IMR-90 (cell line): ENCODE data around the gene XAB2. TPM values are rescaled to one million over a fixed set of nuclear protein-coding genes. Genes with fewer than 3 reads are reported as not detected.

Source experiments
- ATAC-seq: fragments of 200-7000 bp; cut with Tn5 transposase; 2 replicates; pipeline ENCODE4 v1.9.1; 2020; ENCODE audit warnings: low read depth, mild to moderate bottlenecking, moderate library complexity
- BruUV-seq: library from RNA; stranded (reverse); fragments of 400-500 nt; replicated peaks from 2 replicates; lab custom pipeline; 2021; lab: Mats Ljungman, UMichigan
- CTCF ChIA-PET: fragments of 300-600 bp; formaldehyde crosslinking; extraction: SDS; loops from one replicate; lab custom pipeline; 2021; ENCODE audit warnings: antibody characterized with exemption; lab: Yijun Ruan, JAX
- POLR2A ChIA-PET: fragments of 300-600 bp; sonication (Branson Sonifier 250); formaldehyde crosslinking; loops from one replicate; lab custom pipeline; 2022; ENCODE audit warnings: antibody characterized with exemption; ENCODE audit not compliant: unreplicated experiment; lab: Charles Lee
- DNase-seq: peaks from one replicate; pipeline ENCODE4 v3.0.0; 2013
- H2AFZ ChIP-seq: replicated peaks from 2 replicates; pipeline ENCODE3; 2013; ENCODE audit warnings: low read length, mild to moderate bottlenecking; ENCODE audit not compliant: poor library complexity
- H2AK5ac ChIP-seq: 2 replicates; pipeline ENCODE4 v1.6.1; 2013; ENCODE audit warnings: low read depth, low read length, inconsistent platforms
- H2AK9ac ChIP-seq: replicated peaks from 2 replicates; pipeline ENCODE3; 2013; ENCODE audit warnings: mild to moderate bottlenecking, low read depth, low read length, moderate library complexity; ENCODE audit not compliant: poor library complexity
- H2BK120ac ChIP-seq: 2 replicates; pipeline ENCODE4 v1.6.1; 2013; ENCODE audit warnings: low read depth, low read length, inconsistent platforms
- H2BK15ac ChIP-seq: 3 replicates; pipeline ENCODE4 v1.6.1; 2013; ENCODE audit warnings: low read depth, low read length, inconsistent platforms
- H2BK20ac ChIP-seq: 2 replicates; pipeline ENCODE4 v1.6.1; 2013; ENCODE audit warnings: low read depth, mild to moderate bottlenecking, inconsistent platforms, low read length, moderate library complexity
- H2BK5ac ChIP-seq: 2 replicates; pipeline ENCODE4 v1.6.1; 2013; ENCODE audit warnings: mild to moderate bottlenecking, low read depth, low read length, inconsistent platforms; ENCODE audit not compliant: poor library complexity, severe bottlenecking
- H3K14ac ChIP-seq: replicated peaks from 2 replicates; pipeline ENCODE4 v1.6.1; 2013; ENCODE audit warnings: low read depth, low read length, inconsistent platforms
- H3K18ac ChIP-seq: 2 replicates; pipeline ENCODE4 v1.6.1; 2013; ENCODE audit warnings: low read depth, low read length, control low read depth
- H3K23ac ChIP-seq: 2 replicates; pipeline ENCODE4 v1.6.1; 2013; ENCODE audit warnings: low read depth, low read length, inconsistent platforms
- H3K27ac ChIP-seq: 2 replicates; pipeline ENCODE4 v1.5.1; 2013; ENCODE audit warnings: mild to moderate bottlenecking, control low read depth, low read length; ENCODE audit not compliant: insufficient read depth
- H3K27me3 ChIP-seq: 2 replicates; pipeline ENCODE4 v1.6.1; 2013; ENCODE audit warnings: low read length; ENCODE audit not compliant: control insufficient read depth, insufficient read depth
- H3K36me3 ChIP-seq: 2 replicates; pipeline ENCODE4 v1.6.1; 2013; ENCODE audit warnings: low read length, mixed read lengths; ENCODE audit not compliant: control insufficient read depth, insufficient read depth
- H3K4ac ChIP-seq: 2 replicates; pipeline ENCODE4 v1.6.1; 2013; ENCODE audit warnings: low read depth, low read length, inconsistent platforms
- H3K4me1 ChIP-seq: 2 replicates; pipeline ENCODE4 v1.6.1; 2013; ENCODE audit warnings: low read length, mixed read lengths; ENCODE audit not compliant: control insufficient read depth, insufficient read depth
- H3K4me2 ChIP-seq: 2 replicates; pipeline ENCODE4 v1.6.1; 2013; ENCODE audit warnings: low read depth, mild to moderate bottlenecking, control low read depth, low read length, moderate library complexity
- H3K4me3 ChIP-seq: 2 replicates; pipeline ENCODE4 v1.5.1; 2013; ENCODE audit warnings: low read depth, mild to moderate bottlenecking, control low read depth, low read length, moderate library complexity; ENCODE audit not compliant: insufficient read depth
- H3K56ac ChIP-seq: 2 replicates; pipeline ENCODE4 v1.6.1; 2013; ENCODE audit warnings: low read length, inconsistent platforms; ENCODE audit not compliant: insufficient read depth; ENCODE audit errors: extremely low read depth
- H3K79me1 ChIP-seq, 2 experiments: 2 replicates each; pipeline ENCODE4 v1.6.1; 2013; ENCODE audit warnings: low read length in 2 of 2, inconsistent platforms in 1 of 2, low read depth in 1 of 2
- H3K9ac ChIP-seq: 2 replicates; pipeline ENCODE4 v1.6.1; 2013; ENCODE audit warnings: low read depth, low read length, control low read depth
- H3K9me1 ChIP-seq: 2 replicates; pipeline ENCODE4 v1.6.1; 2013; ENCODE audit warnings: low read length, inconsistent platforms; ENCODE audit not compliant: insufficient read depth
- H3K9me3 ChIP-seq: 2 replicates; pipeline ENCODE4 v1.6.1; 2013; ENCODE audit warnings: low read length; ENCODE audit not compliant: control insufficient read depth, insufficient read depth
- H4K20me1 ChIP-seq: 2 replicates; pipeline ENCODE4 v1.6.1; 2013; ENCODE audit warnings: low read length, inconsistent platforms; ENCODE audit not compliant: insufficient read depth
- H4K5ac ChIP-seq: 2 replicates; pipeline ENCODE4 v1.6.1; 2013; ENCODE audit warnings: mild to moderate bottlenecking, low read depth, low read length, control low read depth
- H4K8ac ChIP-seq, 2 experiments: 2 replicates each; pipeline ENCODE4 v1.6.1; 2013; ENCODE audit warnings: low read depth in 2 of 2, low read length in 2 of 2, control low read depth in 1 of 2, inconsistent platforms in 1 of 2
- H4K91ac ChIP-seq: 2 replicates; pipeline ENCODE4 v1.6.1; 2013; ENCODE audit warnings: low read depth, low read length, inconsistent platforms; ENCODE audit not compliant: insufficient read depth
- CHD1 ChIP-seq: IDR thresholded peaks from 2 replicates; pipeline ENCODE4 v1.6.1; 2012; ENCODE audit warnings: low read depth, low read length, improper control_type of control experiment
- CTCF ChIP-seq: conservative IDR thresholded peaks from 2 replicates; pipeline ENCODE4 v1.5.1; 2012; ENCODE audit warnings: mild to moderate bottlenecking, low read depth, low read length, improper control_type of control experiment
- ELK1 ChIP-seq: fragments of 150-350 bp; IDR thresholded peaks from 2 replicates; pipeline ENCODE4 v1.6.1; 2016; ENCODE audit warnings: low read depth, mild to moderate bottlenecking, low read length, moderate library complexity, borderline replicate concordance
- FOS ChIP-seq: fragments of 150-350 bp; IDR thresholded peaks from 2 replicates; pipeline ENCODE4 v1.6.1; 2016; ENCODE audit warnings: low read depth, low read length
- MAFK ChIP-seq: IDR thresholded peaks from 2 replicates; pipeline ENCODE4 v1.6.1; 2012; ENCODE audit warnings: low read depth, low read length, improper control_type of control experiment
- MAZ ChIP-seq: IDR thresholded peaks from 2 replicates; pipeline ENCODE4 v1.6.1; 2012; ENCODE audit warnings: low read depth, mild to moderate bottlenecking, low read length, improper control_type of control experiment, moderate library complexity, borderline replicate concordance
- MXI1 ChIP-seq: IDR thresholded peaks from 2 replicates; pipeline ENCODE4 v1.6.1; 2012; ENCODE audit warnings: low read depth, mild to moderate bottlenecking, low read length, moderate library complexity, borderline replicate concordance
- NFE2L2 ChIP-seq: fragments of 150-350 bp; IDR thresholded peaks from 2 replicates; pipeline ENCODE4 v1.6.1; 2016; ENCODE audit warnings: low read depth, mild to moderate bottlenecking, low read length
- RAD21 ChIP-seq: IDR thresholded peaks from 2 replicates; pipeline ENCODE4 v1.6.1; 2012; ENCODE audit warnings: low read length, improper control_type of control experiment
- RCOR1 ChIP-seq: IDR thresholded peaks from 2 replicates; pipeline ENCODE4 v1.6.1; 2012; ENCODE audit warnings: mild to moderate bottlenecking, low read length, improper control_type of control experiment; ENCODE audit not compliant: insufficient replicate concordance
- RFX5 ChIP-seq: IDR thresholded peaks from 2 replicates; pipeline ENCODE4 v1.8.0; 2012; ENCODE audit warnings: low read depth, mild to moderate bottlenecking, low read length, moderate library complexity
- SMC3 ChIP-seq: fragments of 150-350 bp; IDR thresholded peaks from 2 replicates; pipeline ENCODE4 v1.6.1; 2016; ENCODE audit warnings: low read depth, mild to moderate bottlenecking, antibody characterized with exemption, low read length, moderate library complexity
- WGBS, 2 experiments: methylation state at CpG; one replicate each; pipeline versions ENCODE4 v1.1.5 to v1.1.7; 2013; ENCODE audit warnings: missing lambda C conversion rate in 2 of 2; ENCODE audit not compliant: insufficient read length in 1 of 2; ENCODE audit errors: extremely low coverage in 2 of 2; 5-methylcytosine and 5-hydroxymethylcytosine counted together
- dilution Hi-C: fragments of 300-500 bp; cut with HindIII; formaldehyde crosslinking; loops from one replicate; pipeline ENCODE4 v1.14.3; 2018; ENCODE audit warnings: low sequenced_read_pairs; ENCODE audit not compliant: unreplicated experiment
- in situ Hi-C: fragments of 300-500 bp; cut with MboI; formaldehyde crosslinking; loops from 3 replicates; pipeline ENCODE4 v1.14.3; 2019; ENCODE audit warnings: low sequenced_read_pairs, inconsistent platforms, mixed read lengths
- intact Hi-C: fragments of 100-400 bp; cut with micrococcal nuclease; formaldehyde crosslinking; loops from 2 replicates; pipeline ENCODE4 v1.10.0; 2022
- polyA plus RNA-seq, 3 experiments: library from polyadenylated mRNA; depleted of rRNA; stranded (reverse); fragments of >200 nt; gene quantifications; 2 replicates each; pipeline ENCODE4 v1.2.3, GENCODE V29; 2012; ENCODE audit warnings: low replicate concordance in 1 of 3
- total RNA-seq: library from RNA; depleted of rRNA; stranded (reverse); fragments of >200 nt; gene quantifications from 2 replicates; pipeline ENCODE4 v1.2.3, GENCODE V29; 2012

Gene XAB2
- total and polyA plus RNA-seq, 2 of the 4 experiments (the other 2 are of a cell fraction), result 29.9 to 34.4 TPM

- Histone ChIP-seq H3K14ac (no peak overlapping the region), H3K4ac (no peak overlapping the region), H3K27ac (no peak overlapping the region), H2BK20ac (no peak overlapping the region), H3K23ac (no peak overlapping the region), H3K4me3 (no peak overlapping the region), H3K9ac (no peak overlapping the region), H4K20me1 (peaks cover 5% of the 10 kb centered on the region; the same call in 1 of the 2 replicates), H2BK120ac (no peak overlapping the region), H2AK9ac (no peak overlapping the region), H4K8ac (no peak overlapping the region), H4K5ac (no peak overlapping the region), H2AK5ac (no peak overlapping the region), H2AFZ (no peak overlapping the region), H4K91ac (no peak overlapping the region), H3K9me3 (no peaks in the 10 kb centered on the region), H3K36me3 (no peaks in the 10 kb centered on the region), H3K9me1 (peaks cover 7% of the 10 kb centered on the region; the same call in 1 of the 2 replicates), H2BK15ac (no peak overlapping the region), H3K4me2 (no peak overlapping the region), H3K79me1 (no peaks in the 10 kb centered on the region), H2BK5ac (no peak overlapping the region), H3K18ac (no peak overlapping the region), H3K4me1 (no peaks in the 10 kb centered on the region), H3K56ac (no peak overlapping the region), H3K27me3 (peaks cover 4% of the 10 kb centered on the region; the same call in 1 of the 2 replicates)
- CTCF ChIA-PET, result no interaction called here
- POLR2A ChIA-PET, result no interaction called here
- TF ChIP-seq MAFK, result no peak
- no peak for TF ChIP-seq CTCF
- TF ChIP-seq RAD21, result no peak
- no peak for TF ChIP-seq MXI1
- no peak for TF ChIP-seq SMC3
- TF ChIP-seq NFE2L2, result no peak
- TF ChIP-seq RFX5, result no peak
- no peak for TF ChIP-seq RCOR1
- TF ChIP-seq ELK1, result no peak
- no peak for TF ChIP-seq CHD1
- no peak for TF ChIP-seq FOS
- TF ChIP-seq MAZ, result no peak
- in situ Hi-C loops (no loop called here), dilution Hi-C loops (no loop called here), intact Hi-C loops (no loop called here)
- DNase-seq (no peak), ATAC-seq (no peak)
- BruUV-seq, result no TSS peak
- WGBS, 2 experiments, result 91% methylated on average over 13 of the region's 27 CpGs; no CpG with 5 or more reads in 1 of the 2 experiments
These were observed 13.1 kb upstream of the XAB2 start for GRCh38 chr19:7642295-7643030.
